ENCODE measurements around the gene SH3GL1. TPM values are rescaled to one million over a fixed set of nuclear protein-coding genes. Genes with fewer than 3 reads are reported as not detected.

SH3GL1 gene
- total and polyA plus RNA-seq, 11 donors: 14.4 to 43.6 (median 22.2) TPM

DNA sequence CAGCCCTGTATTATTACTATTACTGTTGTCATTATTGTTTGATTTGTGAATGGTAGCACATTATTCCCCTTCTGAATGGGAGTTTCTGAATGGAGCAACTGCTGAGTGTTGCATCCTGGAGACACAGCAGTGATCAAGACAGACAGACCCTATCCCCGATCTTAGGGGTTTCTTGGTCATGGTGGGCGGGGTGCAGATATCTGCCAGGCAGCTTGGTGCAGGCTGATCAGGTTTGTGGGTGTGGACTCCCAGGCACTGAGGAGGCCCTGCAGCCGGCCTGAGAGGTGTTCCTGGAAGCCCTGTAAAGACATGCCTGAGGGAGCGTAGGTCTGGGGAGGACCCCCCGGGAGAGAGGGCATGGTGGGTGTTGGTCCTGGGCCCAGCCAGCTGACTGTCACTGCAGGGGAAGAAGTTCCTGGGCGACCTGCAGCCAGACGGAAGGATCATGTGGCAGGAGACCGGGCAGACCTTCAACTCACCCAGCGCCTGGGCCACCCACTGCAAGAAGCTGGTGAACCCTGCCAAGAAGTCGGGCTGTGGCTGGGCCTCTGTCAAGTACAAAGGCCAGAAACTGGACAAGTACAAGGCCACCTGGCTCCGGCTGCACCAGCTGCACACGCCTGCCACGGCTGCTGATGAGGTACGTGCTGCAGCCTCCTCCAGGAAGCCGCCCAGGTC is 54.9 kb downstream of the SH3GL1 start:
- H3K4me1 ChIP-seq: peaks cover 0 to 18% (median 10%) of the 10 kb centered on the region in 12 donors
- 87 to 95% (median 92%) methylated on average over 11 to 15 of the region's 15 CpGs for WGBS, 4 donors
- H3K27ac ChIP-seq: no peak overlapping the region
- DNase-seq: no peak
- H3K9me3 ChIP-seq: no peaks in the 10 kb centered on the region
- intact Hi-C loops (cut with DNase I): no loop called here
- ATAC-seq: no peak
- TF ChIP-seq CTCF (IDR thresholded peaks at IDR 0.05) (no peak), POLR2A (IDR thresholded peaks at IDR 0.05) (no peak)
- H3K27me3 ChIP-seq: no peaks in the 10 kb centered on the region
- H3K4me3 ChIP-seq: no peak overlapping the region
- H3K36me3 ChIP-seq: peaks cover 0 to 18% (median 9%) of the 10 kb centered on the region in 9 donors

- WGBS, 4 donors: 5 to 18% (median 8%) methylated on average over 20 to 101 of the region's 101 CpGs
- TF ChIP-seq CTCF (IDR thresholded peaks at IDR 0.05) (no peak), POLR2A (IDR thresholded peaks at IDR 0.05) (peak in 1 of 2 donors; percentile 61)
- peaks cover 0 to 23% (median 13%) of the 10 kb centered on the region in 12 donors for H3K4me1 ChIP-seq
- H3K36me3 ChIP-seq: peaks cover 0 to 18% (median 8%) of the 10 kb centered on the region in 9 donors
- H3K27ac ChIP-seq: peak within 1 kb of the TSS; percentile 70 to 99 (median 92)
- intact Hi-C loops (cut with DNase I): loop anchor here in 5 of 10 donors (2.0 to 5.0 kb wide), 5 partner anchors 31 to 96 kb away; partner anchors contain the start of genes CHAF1A (in 1 of the 5), SH3GL1 (in 1 of the 5) and YJU2 (in 1 of the 5)
- H3K27me3 ChIP-seq: no peaks in the 10 kb centered on the region
- ATAC-seq: peak; percentile 82 to 90 (median 90)
- H3K4me3 ChIP-seq: peak within 1 kb of the TSS; percentile 38 to 100 (median 76)
- DNase-seq: peak; percentile 94 to 97 (median 96)
- no peaks in the 10 kb centered on the region for H3K9me3 ChIP-seq
Measured at GRCh38 chr19:4343370-4344307, 56.7 kb downstream of the SH3GL1 start, which contains the start of gene MPND. MPND (plus strand) TSS chr19:4343562; CDS start chr19:4343594, 32 bp downstream.

GRCh38 chr19:4342615-4343369 is 57.6 kb downstream of the SH3GL1 start:
- H3K36me3 ChIP-seq: peaks cover 0 to 13% (median 6%) of the 10 kb centered on the region in 9 donors
- no peaks in the 10 kb centered on the region for H3K9me3 ChIP-seq
- DNase-seq (peak; percentile 96 to 99 (median 97)), ATAC-seq (peak; percentile 94 to 98 (median 96))
- H3K4me3 ChIP-seq: peak overlapping the region; percentile 38 to 100 (median 76)
- intact Hi-C loops (cut with DNase I): loop anchor here in 5 of 10 donors (1.0 to 5.0 kb wide), 7 partner anchors 32 to 95 kb away; partner anchors contain the start of genes SH3GL1 (in 2 of the 5), YJU2 (in 2 of the 5) and CHAF1A (in 1 of the 5)
- H3K27ac ChIP-seq: peak overlapping the region; percentile 70 to 99 (median 92)
- WGBS, 4 donors: 0 to 1% (median 0%) methylated on average over 23 to 39 of the region's 39 CpGs
- TF ChIP-seq CTCF (IDR thresholded peaks at IDR 0.05) (peak in 7 of 12 donors; percentile 7 to 54 (median 39)), POLR2A (IDR thresholded peaks at IDR 0.05) (peak; percentile 47 to 93)
- no peaks in the 10 kb centered on the region for H3K27me3 ChIP-seq
- peaks cover 0 to 27% (median 15%) of the 10 kb centered on the region in 12 donors for H3K4me1 ChIP-seq
